Measurements from ENCODE around the gene DDRGK1.

DNA sequence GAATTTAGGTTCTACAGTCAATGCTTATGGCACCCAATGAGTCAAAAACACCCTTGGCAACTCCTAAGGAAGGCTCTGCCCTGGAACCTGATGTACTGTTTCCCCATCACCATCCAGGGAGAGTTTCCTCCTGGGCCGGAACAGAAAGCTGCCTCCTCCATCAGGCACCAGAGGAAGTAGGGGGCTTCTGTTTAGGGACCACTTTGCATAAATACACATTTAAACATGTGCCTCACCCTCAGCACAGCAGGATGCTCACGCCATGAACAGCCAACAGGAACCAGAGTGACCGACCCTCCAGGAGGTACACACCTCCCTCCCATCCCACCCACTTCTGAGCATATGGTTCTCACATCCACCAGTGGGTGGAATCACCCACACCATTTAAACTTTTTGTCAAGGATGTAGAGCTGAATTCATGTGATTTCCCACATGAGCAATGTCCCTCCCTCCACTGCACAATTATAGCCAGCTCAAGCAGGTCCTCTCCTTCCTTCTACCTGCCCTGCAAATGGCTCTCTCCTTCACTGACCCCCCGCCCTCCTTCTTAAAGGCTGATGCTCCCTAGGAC is 14.8 kb downstream of the DDRGK1 start:
- TF ChIP-seq, protein P1, sequence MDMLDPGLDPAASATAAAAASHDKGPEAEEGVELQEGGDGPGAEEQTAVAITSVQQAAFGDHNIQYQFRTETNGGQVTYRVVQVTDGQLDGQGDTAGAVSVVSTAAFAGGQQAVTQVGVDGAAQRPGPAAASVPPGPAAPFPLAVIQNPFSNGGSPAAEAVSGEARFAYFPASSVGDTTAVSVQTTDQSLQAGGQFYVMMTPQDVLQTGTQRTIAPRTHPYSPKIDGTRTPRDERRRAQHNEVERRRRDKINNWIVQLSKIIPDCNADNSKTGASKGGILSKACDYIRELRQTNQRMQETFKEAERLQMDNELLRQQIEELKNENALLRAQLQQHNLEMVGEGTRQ (IDR thresholded peaks at IDR 0.05): no peak
- TF ChIP-seq MYC (IDR thresholded peaks at IDR 0.05; ENCODE audit: borderline replicate concordance, low read length) (no peak), NR3C1 (IDR thresholded peaks at IDR 0.05) (no peak), GATA3 (IDR thresholded peaks at IDR 0.05; ENCODE audit: borderline replicate concordance) (no peak)
- TF ChIP-seq, protein P2, sequence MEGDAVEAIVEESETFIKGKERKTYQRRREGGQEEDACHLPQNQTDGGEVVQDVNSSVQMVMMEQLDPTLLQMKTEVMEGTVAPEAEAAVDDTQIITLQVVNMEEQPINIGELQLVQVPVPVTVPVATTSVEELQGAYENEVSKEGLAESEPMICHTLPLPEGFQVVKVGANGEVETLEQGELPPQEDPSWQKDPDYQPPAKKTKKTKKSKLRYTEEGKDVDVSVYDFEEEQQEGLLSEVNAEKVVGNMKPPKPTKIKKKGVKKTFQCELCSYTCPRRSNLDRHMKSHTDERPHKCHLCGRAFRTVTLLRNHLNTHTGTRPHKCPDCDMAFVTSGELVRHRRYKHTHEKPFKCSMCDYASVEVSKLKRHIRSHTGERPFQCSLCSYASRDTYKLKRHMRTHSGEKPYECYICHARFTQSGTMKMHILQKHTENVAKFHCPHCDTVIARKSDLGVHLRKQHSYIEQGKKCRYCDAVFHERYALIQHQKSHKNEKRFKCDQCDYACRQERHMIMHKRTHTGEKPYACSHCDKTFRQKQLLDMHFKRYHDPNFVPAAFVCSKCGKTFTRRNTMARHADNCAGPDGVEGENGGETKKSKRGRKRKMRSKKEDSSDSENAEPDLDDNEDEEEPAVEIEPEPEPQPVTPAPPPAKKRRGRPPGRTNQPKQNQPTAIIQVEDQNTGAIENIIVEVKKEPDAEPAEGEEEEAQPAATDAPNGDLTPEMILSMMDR (IDR thresholded peaks at IDR 0.05): no peak
- TF ChIP-seq, protein P3, sequence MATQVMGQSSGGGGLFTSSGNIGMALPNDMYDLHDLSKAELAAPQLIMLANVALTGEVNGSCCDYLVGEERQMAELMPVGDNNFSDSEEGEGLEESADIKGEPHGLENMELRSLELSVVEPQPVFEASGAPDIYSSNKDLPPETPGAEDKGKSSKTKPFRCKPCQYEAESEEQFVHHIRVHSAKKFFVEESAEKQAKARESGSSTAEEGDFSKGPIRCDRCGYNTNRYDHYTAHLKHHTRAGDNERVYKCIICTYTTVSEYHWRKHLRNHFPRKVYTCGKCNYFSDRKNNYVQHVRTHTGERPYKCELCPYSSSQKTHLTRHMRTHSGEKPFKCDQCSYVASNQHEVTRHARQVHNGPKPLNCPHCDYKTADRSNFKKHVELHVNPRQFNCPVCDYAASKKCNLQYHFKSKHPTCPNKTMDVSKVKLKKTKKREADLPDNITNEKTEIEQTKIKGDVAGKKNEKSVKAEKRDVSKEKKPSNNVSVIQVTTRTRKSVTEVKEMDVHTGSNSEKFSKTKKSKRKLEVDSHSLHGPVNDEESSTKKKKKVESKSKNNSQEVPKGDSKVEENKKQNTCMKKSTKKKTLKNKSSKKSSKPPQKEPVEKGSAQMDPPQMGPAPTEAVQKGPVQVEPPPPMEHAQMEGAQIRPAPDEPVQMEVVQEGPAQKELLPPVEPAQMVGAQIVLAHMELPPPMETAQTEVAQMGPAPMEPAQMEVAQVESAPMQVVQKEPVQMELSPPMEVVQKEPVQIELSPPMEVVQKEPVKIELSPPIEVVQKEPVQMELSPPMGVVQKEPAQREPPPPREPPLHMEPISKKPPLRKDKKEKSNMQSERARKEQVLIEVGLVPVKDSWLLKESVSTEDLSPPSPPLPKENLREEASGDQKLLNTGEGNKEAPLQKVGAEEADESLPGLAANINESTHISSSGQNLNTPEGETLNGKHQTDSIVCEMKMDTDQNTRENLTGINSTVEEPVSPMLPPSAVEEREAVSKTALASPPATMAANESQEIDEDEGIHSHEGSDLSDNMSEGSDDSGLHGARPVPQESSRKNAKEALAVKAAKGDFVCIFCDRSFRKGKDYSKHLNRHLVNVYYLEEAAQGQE (IDR thresholded peaks at IDR 0.05): no peak
- TF ChIP-seq, protein P4, sequence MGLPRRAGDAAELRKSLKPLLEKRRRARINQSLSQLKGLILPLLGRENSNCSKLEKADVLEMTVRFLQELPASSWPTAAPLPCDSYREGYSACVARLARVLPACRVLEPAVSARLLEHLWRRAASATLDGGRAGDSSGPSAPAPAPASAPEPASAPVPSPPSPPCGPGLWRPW (IDR thresholded peaks at IDR 0.05): no peak
